GM13976 (cell line): ENCODE data around the gene CADM1.

Source experiments
- DNase-seq: peaks from one replicate; pipeline ENCODE4 v3.0.0; 2012; ENCODE audit warnings: low spot score
- in situ Hi-C: fragments of 300-500 bp; cut with MboI; formaldehyde crosslinking; loops from one replicate; pipeline ENCODE4 v1.12.0; 2022; ENCODE audit warnings: low sequenced_read_pairs, mixed read lengths, inconsistent platforms; ENCODE audit not compliant: unreplicated experiment
- TF ChIP-seq, protein P1 (sequence below): IDR thresholded peaks from 2 replicates; pipeline ENCODE4 v1.5.1; 2012; ENCODE audit warnings: borderline replicate concordance, mild to moderate bottlenecking; ENCODE audit not compliant: insufficient read depth; ENCODE audit errors: extremely low read depth, missing control alignments, control extremely low read depth

Gene CADM1

DNA sequence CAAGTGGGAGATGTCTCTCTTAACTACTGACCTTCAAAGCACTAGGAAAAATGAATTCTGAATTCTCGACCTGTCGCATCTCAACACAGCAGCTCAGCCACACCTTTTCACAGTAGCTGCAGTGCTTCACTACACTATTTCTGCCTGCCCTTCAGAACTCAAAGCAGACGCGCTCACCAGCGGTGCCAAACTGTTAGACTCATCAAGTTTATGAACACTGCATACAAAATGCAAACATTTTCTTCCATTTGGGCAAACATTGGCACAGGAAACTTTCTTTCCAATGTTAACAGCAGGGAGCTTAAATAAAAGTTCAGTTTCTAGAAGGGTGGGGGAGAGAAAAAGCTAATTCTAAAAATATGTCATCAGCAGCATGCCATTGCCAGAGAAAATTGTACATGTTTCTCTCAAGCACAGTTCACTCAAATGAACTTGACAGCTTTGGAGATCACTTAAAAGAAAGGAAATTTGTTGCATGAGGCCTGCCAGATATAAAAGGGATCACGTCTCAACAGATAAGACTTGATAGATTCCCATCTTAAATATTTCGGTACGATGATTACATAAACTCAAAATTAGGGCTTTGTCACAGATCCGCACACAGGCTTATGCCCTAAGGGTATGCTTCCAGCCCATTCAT lies 82.7 kb downstream of the CADM1 start:
- TF ChIP-seq, protein P1, sequence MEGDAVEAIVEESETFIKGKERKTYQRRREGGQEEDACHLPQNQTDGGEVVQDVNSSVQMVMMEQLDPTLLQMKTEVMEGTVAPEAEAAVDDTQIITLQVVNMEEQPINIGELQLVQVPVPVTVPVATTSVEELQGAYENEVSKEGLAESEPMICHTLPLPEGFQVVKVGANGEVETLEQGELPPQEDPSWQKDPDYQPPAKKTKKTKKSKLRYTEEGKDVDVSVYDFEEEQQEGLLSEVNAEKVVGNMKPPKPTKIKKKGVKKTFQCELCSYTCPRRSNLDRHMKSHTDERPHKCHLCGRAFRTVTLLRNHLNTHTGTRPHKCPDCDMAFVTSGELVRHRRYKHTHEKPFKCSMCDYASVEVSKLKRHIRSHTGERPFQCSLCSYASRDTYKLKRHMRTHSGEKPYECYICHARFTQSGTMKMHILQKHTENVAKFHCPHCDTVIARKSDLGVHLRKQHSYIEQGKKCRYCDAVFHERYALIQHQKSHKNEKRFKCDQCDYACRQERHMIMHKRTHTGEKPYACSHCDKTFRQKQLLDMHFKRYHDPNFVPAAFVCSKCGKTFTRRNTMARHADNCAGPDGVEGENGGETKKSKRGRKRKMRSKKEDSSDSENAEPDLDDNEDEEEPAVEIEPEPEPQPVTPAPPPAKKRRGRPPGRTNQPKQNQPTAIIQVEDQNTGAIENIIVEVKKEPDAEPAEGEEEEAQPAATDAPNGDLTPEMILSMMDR = no peak
- in situ Hi-C loops = no loop called here
- DNase-seq = no peak

DNA sequence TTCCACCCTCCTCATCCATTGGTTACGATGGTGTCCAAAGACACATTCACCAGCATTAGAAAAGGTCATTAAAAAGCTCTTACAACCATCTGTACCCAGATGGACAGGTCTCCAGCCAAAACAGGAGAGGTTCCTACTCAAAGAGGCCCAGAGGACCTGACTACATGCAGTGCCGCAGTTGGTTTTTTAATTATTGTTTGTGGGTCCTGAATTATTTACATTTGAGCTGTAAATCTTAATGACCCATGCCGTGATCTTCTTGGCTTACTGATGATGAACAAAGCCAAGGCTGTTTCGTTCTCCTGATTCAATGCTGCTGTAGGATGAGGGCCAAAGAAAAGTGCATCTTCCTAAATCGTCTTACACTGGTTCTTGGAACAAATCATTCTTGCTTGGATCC lies 83.7 kb downstream of the CADM1 start:
- DNase-seq = no peak
- TF ChIP-seq, protein P1 = no peak
- in situ Hi-C loops = no loop called here

DNA sequence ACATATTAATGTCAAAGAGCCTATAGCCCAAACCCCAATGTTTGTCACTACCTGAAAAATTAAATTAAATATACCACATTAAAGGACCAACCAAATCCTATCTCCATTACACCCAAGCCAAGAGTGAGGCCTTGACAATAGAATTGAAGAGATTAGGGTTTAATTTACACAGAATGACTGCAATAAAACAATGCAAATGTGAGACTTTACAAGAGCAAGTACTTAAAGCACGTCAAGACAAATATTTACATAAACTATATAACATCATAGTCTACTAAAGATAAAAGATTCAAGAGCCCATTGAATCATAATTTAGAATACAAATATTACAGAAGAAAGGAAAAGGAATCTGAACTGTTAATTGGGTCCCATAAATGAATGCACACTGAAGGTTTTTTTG lies 85.6 kb downstream of the CADM1 start:
- TF ChIP-seq, protein P1 = no peak
- no peak for DNase-seq
- in situ Hi-C loops = no loop called here

DNA sequence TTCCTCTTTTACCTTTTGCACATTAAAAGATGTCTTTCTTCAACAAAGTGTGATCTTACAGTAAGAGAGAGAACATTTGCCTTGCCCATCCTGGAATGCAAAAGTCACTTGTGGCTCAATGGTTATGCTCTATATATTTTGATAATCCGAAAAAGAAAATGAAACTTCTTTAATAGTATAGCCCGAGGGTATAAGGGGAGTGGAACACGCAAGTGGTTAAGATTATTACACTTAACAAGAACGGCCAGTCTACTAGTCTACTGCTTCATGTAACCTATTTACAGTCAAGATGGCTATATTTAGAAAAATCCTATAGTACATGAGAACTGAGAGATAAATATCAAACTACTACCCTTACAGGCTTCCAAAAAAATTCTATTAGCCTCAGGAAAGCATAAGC lies 86.1 kb downstream of the CADM1 start:
- in situ Hi-C loops = no loop called here
- DNase-seq = no peak
- TF ChIP-seq, protein P1 = no peak

DNA sequence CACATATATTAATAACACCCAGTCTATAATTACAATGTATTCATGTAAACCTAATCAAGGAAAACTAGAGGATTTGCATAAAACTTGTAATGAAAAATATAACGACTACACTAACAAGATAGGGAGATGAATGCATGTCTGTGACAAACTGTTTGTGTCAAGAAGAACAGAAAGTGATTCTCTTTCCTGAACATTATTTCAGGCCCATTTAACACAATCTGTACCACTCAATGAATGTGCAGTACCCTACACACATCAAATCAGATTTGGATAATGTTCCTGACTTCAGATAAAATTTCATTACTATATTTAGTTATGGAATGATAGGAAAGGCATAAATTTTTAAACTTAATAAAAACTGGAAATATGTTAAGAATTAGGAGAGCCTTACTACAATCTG lies 93.1 kb downstream of the CADM1 start:
- TF ChIP-seq, protein P1 = no peak
- DNase-seq = no peak
- in situ Hi-C loops = no loop called here

DNA sequence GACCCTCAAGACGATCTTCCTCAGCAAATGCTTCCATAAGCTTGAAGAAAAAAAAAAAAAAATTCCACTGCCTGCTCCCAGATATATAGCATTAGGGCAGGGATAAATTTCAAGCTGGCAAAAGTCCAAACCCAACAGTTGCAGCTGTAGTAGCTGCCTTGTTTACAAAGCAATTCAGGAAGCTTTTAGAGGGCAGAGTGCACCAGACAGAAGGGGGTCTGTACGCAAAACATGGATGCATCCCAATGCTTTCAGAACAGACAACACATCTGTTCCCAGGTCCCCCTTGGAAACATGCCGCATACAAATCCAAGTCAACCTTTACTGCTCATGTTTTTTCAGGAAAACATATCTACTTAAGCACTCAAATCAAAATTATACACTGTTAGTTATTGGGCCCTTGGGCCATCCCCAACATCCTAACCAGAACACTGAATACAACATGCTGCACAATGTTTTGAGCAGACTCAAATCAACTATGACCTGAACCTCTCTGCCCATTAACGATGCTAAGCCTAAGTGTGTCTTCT lies 94.5 kb downstream of the CADM1 start:
- DNase-seq = no peak
- TF ChIP-seq, protein P1 = no peak
- in situ Hi-C loops = no loop called here
